SK-N-SH (cell line): ENCODE measurements around the gene PTCD2. TPM values are rescaled to one million over a fixed set of nuclear protein-coding genes. Genes with fewer than 3 reads are reported as not detected.

Experiments used
- CTCF ChIA-PET: fragments of 300-600, 350-600 bp; formaldehyde crosslinking; extraction: SDS; loops from one replicate; lab custom pipeline; 2021; lab: Yijun Ruan, JAX
- POLR2A ChIA-PET: fragments of 350-600 bp; sonication (Branson Sonifier 250); formaldehyde crosslinking; extraction: SDS; loops from one replicate; lab custom pipeline; 2020; ENCODE audit warnings: antibody characterized with exemption, inconsistent platforms; lab: Yijun Ruan, JAX
- DNase-seq: peaks from one replicate; pipeline ENCODE4 v3.0.0; 2012
- H2AFZ ChIP-seq: fragments of 200-600 bp; sonication (generic); 2 replicates; pipeline ENCODE4 v1.8.1; 2016; ENCODE audit warnings: antibody characterized with exemption, mild to moderate bottlenecking, low read depth
- H3F3A ChIP-seq: fragments of 200-600 bp; sonication (generic); replicated peaks from 2 replicates; pipeline ENCODE3; 2016; ENCODE audit warnings: antibody characterized with exemption, mild to moderate bottlenecking; ENCODE audit not compliant: insufficient read depth
- H3K27ac ChIP-seq, 2 experiments: fragments of 200-500 bp in 1 of 2; fragments of 200-600 bp in 1 of 2; sonication (Bioruptor generic) in 1 of 2; sonication (generic), shearing (Covaris generic) in 1 of 2; 2 replicates each; pipeline versions ENCODE4 v1.5.1 to v1.6.1; 2014 to 2016; ENCODE audit warnings: low read depth in 2 of 2, inconsistent platforms in 1 of 2, low read length in 1 of 2, mild to moderate bottlenecking in 1 of 2, mixed read lengths in 1 of 2
- H3K27me3 ChIP-seq: fragments of 200-600 bp; sonication (generic), shearing (Covaris generic); 2 replicates; pipeline ENCODE4 v1.6.1; 2016; ENCODE audit warnings: mixed run types; ENCODE audit not compliant: insufficient read depth
- H3K36me3 ChIP-seq, 2 experiments: fragments of 200-500 bp in 1 of 2; fragments of 200-600 bp in 1 of 2; sonication (Bioruptor generic) in 1 of 2; sonication (generic) in 1 of 2; replicated peaks in 1 of 2; 2 replicates each; pipeline versions ENCODE3 to v1.5.1; 2014 to 2016; ENCODE audit warnings: low read length in 1 of 2, mild to moderate bottlenecking in 1 of 2; ENCODE audit not compliant: insufficient read depth in 2 of 2, control insufficient read depth in 1 of 2
- H3K4me1 ChIP-seq, 2 experiments: fragments of 200-500 bp in 1 of 2; fragments of 200-600 bp in 1 of 2; sonication (Bioruptor generic) in 1 of 2; sonication (generic), shearing (Covaris generic) in 1 of 2; 2 replicates each; pipeline versions ENCODE4 v1.5.1 to v1.6.1; 2014 to 2016; ENCODE audit warnings: low read depth in 1 of 2, low read length in 1 of 2, mixed run types in 1 of 2; ENCODE audit not compliant: insufficient read depth in 2 of 2, control insufficient read depth in 1 of 2
- H3K4me2 ChIP-seq: fragments of 200-600 bp; sonication (generic), shearing (Covaris generic); 2 replicates; pipeline ENCODE4 v1.6.1; 2017; ENCODE audit warnings: mixed run types
- H3K4me3 ChIP-seq, 2 experiments: fragments of 200-500 bp in 1 of 2; fragments of 200-600 bp in 1 of 2; sonication (Bioruptor generic) in 1 of 2; sonication (generic), shearing (Covaris generic) in 1 of 2; 2 replicates each; pipeline versions ENCODE4 v1.5.1 to v1.8.1; 2014 to 2016; ENCODE audit warnings: low read depth in 2 of 2, inconsistent platforms in 1 of 2, low read length in 1 of 2, mild to moderate bottlenecking in 1 of 2, mixed read lengths in 1 of 2, moderate library complexity in 1 of 2
- H3K79me2 ChIP-seq: fragments of 200-600 bp; sonication (generic); 2 replicates; pipeline ENCODE4 v1.8.1; 2017; ENCODE audit warnings: mild to moderate bottlenecking; ENCODE audit not compliant: insufficient read depth
- H3K9ac ChIP-seq: fragments of 200-600 bp; sonication (generic); 2 replicates; pipeline ENCODE4 v1.6.1; 2017; ENCODE audit warnings: mixed run types
- H3K9me2 ChIP-seq: fragments of 200-600 bp; sonication (generic); 2 replicates; pipeline ENCODE4 v1.6.1; 2017; ENCODE audit warnings: mixed run types
- H3K9me3 ChIP-seq: fragments of 200-600 bp; sonication (generic); 2 replicates; pipeline ENCODE4 v1.6.1; 2017; ENCODE audit warnings: mixed run types, mild to moderate bottlenecking, moderate library complexity
- H4K20me1 ChIP-seq: fragments of 200-600 bp; sonication (generic); 2 replicates; pipeline ENCODE4 v1.6.1; 2017; ENCODE audit warnings: mild to moderate bottlenecking, mixed run types; ENCODE audit not compliant: insufficient read depth
- EP300 ChIP-seq, 2 experiments: IDR thresholded peaks; 2 replicates each; pipeline versions ENCODE4 v1.4.0 to v1.6.1; 2012; ENCODE audit warnings: borderline replicate concordance in 1 of 2, low read depth in 1 of 2, low read length in 1 of 2
- FOXJ3 ChIP-seq: sonication (generic); formaldehyde crosslinking; IDR thresholded peaks from 2 replicates; pipeline ENCODE4 v1.5.1; 2020; ENCODE audit warnings: mild to moderate bottlenecking, missing genetic modification reagents
- FOXM1 ChIP-seq: IDR thresholded peaks from 2 replicates; pipeline ENCODE4 v1.4.0; 2012; ENCODE audit warnings: low read depth, mild to moderate bottlenecking
- GABPA ChIP-seq: IDR thresholded peaks from 2 replicates; pipeline ENCODE4 v1.4.0; 2012; ENCODE audit warnings: low read depth, mild to moderate bottlenecking
- GATA2 ChIP-seq: sonication (generic); formaldehyde crosslinking; IDR thresholded peaks from 2 replicates; pipeline ENCODE4 v1.5.0; 2020; ENCODE audit warnings: mild to moderate bottlenecking, missing genetic modification reagents
- NFIC ChIP-seq: IDR thresholded peaks from 2 replicates; pipeline ENCODE4 v1.4.0; 2012; ENCODE audit warnings: borderline replicate concordance
- POLR2AphosphoS5 ChIP-seq: IDR thresholded peaks from 2 replicates; pipeline ENCODE4 v1.6.1; 2012; ENCODE audit warnings: low read depth, low read length
- RAD21 ChIP-seq: IDR thresholded peaks from 2 replicates; pipeline ENCODE4 v1.6.1; 2012; ENCODE audit warnings: mild to moderate bottlenecking, low read length
- RCOR1 ChIP-seq: fragments of 150-350 bp; IDR thresholded peaks from 2 replicates; pipeline ENCODE4 v1.6.1; 2017; ENCODE audit warnings: antibody characterized with exemption, low read length
- RFX5 ChIP-seq: IDR thresholded peaks from 2 replicates; pipeline ENCODE4 v1.6.1; 2012; ENCODE audit warnings: mild to moderate bottlenecking, improper control_type of control experiment, low read length
- SIN3A ChIP-seq: IDR thresholded peaks from 2 replicates; pipeline ENCODE4 v1.6.1; 2012; ENCODE audit warnings: low read depth, mild to moderate bottlenecking, low read length, moderate library complexity, borderline replicate concordance
- TAF1 ChIP-seq: IDR thresholded peaks from 2 replicates; pipeline ENCODE4 v1.6.1; 2012; ENCODE audit warnings: low read depth, mild to moderate bottlenecking, low read length, moderate library complexity, borderline replicate concordance
- TEAD4 ChIP-seq: IDR thresholded peaks from 2 replicates; pipeline ENCODE4 v1.4.0; 2012; ENCODE audit warnings: mild to moderate bottlenecking, borderline replicate concordance; ENCODE audit not compliant: insufficient read depth
- WGBS: methylation state at CpG from one replicate; pipeline ENCODE4 v1.1.6; 2017; ENCODE audit warnings: low lambda C conversion rate; 5-methylcytosine and 5-hydroxymethylcytosine counted together
- polyA plus RNA-seq, 3 experiments: library from polyadenylated mRNA; depleted of rRNA; stranded (reverse); fragments of >200 nt; gene quantifications; 2 replicates each; pipeline ENCODE4 v1.2.3, GENCODE V29; 2012
- TF ChIP-seq, protein P1 (sequence below): fragments of 150-350 bp; IDR thresholded peaks from 2 replicates; pipeline ENCODE4 v1.6.1; 2017; ENCODE audit warnings: antibody characterized with exemption, low read length, low read depth, borderline replicate concordance
- TF ChIP-seq, protein P2 (sequence below): IDR thresholded peaks from 2 replicates; pipeline ENCODE4 v1.4.0; 2012; ENCODE audit warnings: low read depth, borderline replicate concordance
- TF ChIP-seq, protein P3 (sequence below): IDR thresholded peaks from 2 replicates; pipeline ENCODE4 v1.6.1; 2012; ENCODE audit warnings: mild to moderate bottlenecking, low read depth, low read length, moderate library complexity
- TF ChIP-seq, protein P4 (sequence below): IDR thresholded peaks from 2 replicates; pipeline ENCODE4 v1.4.0; 2012; ENCODE audit warnings: low read depth
- TF ChIP-seq, protein P5 (sequence below): IDR thresholded peaks from 2 replicates; pipeline ENCODE4 v1.4.0; 2012; ENCODE audit warnings: low read depth, borderline replicate concordance

Gene PTCD2
- polyA plus RNA-seq, 1 of the 3 experiments (the other 2 are of a cell fraction), result 6.7 TPM

DNA sequence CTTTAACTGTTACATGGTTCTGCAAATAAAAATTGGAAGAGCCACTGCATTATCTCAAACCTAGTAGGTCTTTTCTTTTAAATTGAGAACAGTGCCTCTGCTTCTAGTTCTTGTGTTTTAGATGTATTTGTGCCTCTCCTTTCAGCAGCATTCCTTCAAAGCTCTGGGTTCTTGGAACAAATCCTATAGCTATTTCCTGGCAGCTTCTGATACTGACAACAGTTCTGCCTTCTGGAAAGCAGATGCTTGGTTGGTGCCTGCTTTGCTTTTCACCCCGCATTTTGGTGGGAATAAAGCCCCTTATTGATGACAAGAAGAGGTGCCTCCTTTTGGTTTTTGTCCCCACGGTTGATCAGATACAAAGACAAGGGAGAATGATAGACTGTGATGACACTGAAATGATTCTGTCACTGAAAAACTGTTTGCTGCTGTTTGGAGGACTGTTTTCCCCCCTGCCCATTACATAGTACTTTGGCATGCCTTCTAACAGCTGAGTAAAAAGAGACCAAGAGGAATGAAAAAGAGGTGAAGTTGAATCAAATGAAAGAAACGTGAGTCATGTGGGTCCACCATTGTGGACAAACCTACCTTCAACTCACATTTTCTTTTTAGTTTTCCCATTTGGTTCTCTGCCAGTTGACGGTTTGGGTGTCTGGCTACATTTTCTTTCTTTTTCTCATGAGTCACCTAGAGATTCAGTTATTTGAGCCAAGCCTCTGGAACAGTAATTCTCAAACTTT is 5.6 kb downstream of the PTCD2 start (continued):
- TF ChIP-seq, protein P1, sequence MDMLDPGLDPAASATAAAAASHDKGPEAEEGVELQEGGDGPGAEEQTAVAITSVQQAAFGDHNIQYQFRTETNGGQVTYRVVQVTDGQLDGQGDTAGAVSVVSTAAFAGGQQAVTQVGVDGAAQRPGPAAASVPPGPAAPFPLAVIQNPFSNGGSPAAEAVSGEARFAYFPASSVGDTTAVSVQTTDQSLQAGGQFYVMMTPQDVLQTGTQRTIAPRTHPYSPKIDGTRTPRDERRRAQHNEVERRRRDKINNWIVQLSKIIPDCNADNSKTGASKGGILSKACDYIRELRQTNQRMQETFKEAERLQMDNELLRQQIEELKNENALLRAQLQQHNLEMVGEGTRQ, result no peak
- TF ChIP-seq NFIC (peak; percentile 89), TAF1 (no peak), TEAD4 (0 out of 2 replicates have a peak, but pooled peaks have one; percentile 55), POLR2AphosphoS5 (no peak)

DNA sequence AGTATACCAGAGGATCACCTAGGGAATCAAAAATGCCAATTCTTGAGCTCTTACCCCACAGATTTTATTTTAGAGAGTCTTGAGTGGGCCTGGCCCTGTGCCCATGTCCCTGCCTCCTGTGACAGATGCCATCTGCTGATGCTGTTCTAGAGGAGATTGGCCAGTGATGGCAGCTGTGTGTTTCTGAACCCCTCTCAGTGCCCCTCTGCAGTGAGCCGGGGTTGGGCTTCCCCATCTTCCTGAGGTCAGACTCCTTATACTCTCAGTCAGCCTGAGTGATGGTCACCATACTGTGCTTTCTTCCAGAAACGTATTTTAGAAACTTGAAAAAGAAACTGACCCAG is 6.1 kb downstream of the PTCD2 start:
- H3K4me3 ChIP-seq, result no peak overlapping the region
- no peak overlapping the region for H2AFZ ChIP-seq
- no peak for DNase-seq
- TF ChIP-seq EP300 (IDR thresholded peaks at IDR 0.05; ENCODE audit: borderline replicate concordance in 1 of 2, low read depth in 1 of 2, low read length in 1 of 2) (no peak), FOXJ3 (CRISPR knock-in tag) (no peak), RFX5 (no peak), GABPA (no peak), GATA2 (CRISPR knock-in tag) (no peak), SIN3A (no peak), RAD21 (no peak), FOXM1 (no peak), RCOR1 (no peak)
- TF ChIP-seq, protein P2, sequence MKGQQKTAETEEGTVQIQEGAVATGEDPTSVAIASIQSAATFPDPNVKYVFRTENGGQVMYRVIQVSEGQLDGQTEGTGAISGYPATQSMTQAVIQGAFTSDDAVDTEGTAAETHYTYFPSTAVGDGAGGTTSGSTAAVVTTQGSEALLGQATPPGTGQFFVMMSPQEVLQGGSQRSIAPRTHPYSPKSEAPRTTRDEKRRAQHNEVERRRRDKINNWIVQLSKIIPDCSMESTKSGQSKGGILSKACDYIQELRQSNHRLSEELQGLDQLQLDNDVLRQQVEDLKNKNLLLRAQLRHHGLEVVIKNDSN, result no peak
- TF ChIP-seq, protein P3, sequence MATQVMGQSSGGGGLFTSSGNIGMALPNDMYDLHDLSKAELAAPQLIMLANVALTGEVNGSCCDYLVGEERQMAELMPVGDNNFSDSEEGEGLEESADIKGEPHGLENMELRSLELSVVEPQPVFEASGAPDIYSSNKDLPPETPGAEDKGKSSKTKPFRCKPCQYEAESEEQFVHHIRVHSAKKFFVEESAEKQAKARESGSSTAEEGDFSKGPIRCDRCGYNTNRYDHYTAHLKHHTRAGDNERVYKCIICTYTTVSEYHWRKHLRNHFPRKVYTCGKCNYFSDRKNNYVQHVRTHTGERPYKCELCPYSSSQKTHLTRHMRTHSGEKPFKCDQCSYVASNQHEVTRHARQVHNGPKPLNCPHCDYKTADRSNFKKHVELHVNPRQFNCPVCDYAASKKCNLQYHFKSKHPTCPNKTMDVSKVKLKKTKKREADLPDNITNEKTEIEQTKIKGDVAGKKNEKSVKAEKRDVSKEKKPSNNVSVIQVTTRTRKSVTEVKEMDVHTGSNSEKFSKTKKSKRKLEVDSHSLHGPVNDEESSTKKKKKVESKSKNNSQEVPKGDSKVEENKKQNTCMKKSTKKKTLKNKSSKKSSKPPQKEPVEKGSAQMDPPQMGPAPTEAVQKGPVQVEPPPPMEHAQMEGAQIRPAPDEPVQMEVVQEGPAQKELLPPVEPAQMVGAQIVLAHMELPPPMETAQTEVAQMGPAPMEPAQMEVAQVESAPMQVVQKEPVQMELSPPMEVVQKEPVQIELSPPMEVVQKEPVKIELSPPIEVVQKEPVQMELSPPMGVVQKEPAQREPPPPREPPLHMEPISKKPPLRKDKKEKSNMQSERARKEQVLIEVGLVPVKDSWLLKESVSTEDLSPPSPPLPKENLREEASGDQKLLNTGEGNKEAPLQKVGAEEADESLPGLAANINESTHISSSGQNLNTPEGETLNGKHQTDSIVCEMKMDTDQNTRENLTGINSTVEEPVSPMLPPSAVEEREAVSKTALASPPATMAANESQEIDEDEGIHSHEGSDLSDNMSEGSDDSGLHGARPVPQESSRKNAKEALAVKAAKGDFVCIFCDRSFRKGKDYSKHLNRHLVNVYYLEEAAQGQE, result no peak
- TF ChIP-seq, protein P1, result no peak
- TF ChIP-seq, protein P4, sequence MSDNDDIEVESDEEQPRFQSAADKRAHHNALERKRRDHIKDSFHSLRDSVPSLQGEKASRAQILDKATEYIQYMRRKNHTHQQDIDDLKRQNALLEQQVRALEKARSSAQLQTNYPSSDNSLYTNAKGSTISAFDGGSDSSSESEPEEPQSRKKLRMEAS, result no peak
- TF ChIP-seq, protein P5, sequence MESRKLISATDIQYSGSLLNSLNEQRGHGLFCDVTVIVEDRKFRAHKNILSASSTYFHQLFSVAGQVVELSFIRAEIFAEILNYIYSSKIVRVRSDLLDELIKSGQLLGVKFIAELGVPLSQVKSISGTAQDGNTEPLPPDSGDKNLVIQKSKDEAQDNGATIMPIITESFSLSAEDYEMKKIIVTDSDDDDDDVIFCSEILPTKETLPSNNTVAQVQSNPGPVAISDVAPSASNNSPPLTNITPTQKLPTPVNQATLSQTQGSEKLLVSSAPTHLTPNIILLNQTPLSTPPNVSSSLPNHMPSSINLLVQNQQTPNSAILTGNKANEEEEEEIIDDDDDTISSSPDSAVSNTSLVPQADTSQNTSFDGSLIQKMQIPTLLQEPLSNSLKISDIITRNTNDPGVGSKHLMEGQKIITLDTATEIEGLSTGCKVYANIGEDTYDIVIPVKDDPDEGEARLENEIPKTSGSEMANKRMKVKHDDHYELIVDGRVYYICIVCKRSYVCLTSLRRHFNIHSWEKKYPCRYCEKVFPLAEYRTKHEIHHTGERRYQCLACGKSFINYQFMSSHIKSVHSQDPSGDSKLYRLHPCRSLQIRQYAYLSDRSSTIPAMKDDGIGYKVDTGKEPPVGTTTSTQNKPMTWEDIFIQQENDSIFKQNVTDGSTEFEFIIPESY, result no peak
- H3K9me3 ChIP-seq, result no peaks in the 10 kb centered on the region
- peak overlapping the region; percentile 81 to 87 for H3K27ac ChIP-seq
- H3K27me3 ChIP-seq, result no peaks in the 10 kb centered on the region
- peak overlapping the region; percentile 59 for H3K4me2 ChIP-seq
- H3K79me2 ChIP-seq, result peaks cover 14% of the 10 kb centered on the region; the same call in 1 of the 2 replicates
- H3K9me2 ChIP-seq, result no peaks in the 10 kb centered on the region
- H3K4me1 ChIP-seq, result peaks cover 9 to 10% of the 10 kb centered on the region in 2 experiments; a peak in 3 of 4 replicates
- peak overlapping the region; percentile 12; the same call in 1 of the 2 replicates for H3K9ac ChIP-seq
- no peaks in the 10 kb centered on the region for H4K20me1 ChIP-seq
- H3K36me3 ChIP-seq, result peaks cover 38 to 39% of the 10 kb centered on the region in 2 experiments
- 57% methylated on average over 1 of the region's 2 CpGs for WGBS
- ChIA-PET POLR2A (no interaction called here), CTCF (interaction anchor here (0.8 kb wide), 1 partner anchor 492 kb away, joined by 3 read pairs; no protein-coding TSS in a partner anchor)
- H3F3A ChIP-seq, result peaks cover 33% of the 10 kb centered on the region
